GM19043 (cell line): ENCODE results near the gene SEMA7A.
A peak's percentile ranks its signal among the peaks of the same experiment; 100 is the strongest.

ENCODE experiments used
- ATAC-seq: cut with Tn5 transposase; IDR thresholded peaks from one replicate; pipeline ENCODE4 v1.9.1; 2021; ENCODE audit warnings: low read depth; ENCODE audit not compliant: unreplicated experiment

Gene SEMA7A

GRCh38 chr15:74389241-74390048, 44.3 kb downstream of the SEMA7A start:
- ATAC-seq: no peak

DNA sequence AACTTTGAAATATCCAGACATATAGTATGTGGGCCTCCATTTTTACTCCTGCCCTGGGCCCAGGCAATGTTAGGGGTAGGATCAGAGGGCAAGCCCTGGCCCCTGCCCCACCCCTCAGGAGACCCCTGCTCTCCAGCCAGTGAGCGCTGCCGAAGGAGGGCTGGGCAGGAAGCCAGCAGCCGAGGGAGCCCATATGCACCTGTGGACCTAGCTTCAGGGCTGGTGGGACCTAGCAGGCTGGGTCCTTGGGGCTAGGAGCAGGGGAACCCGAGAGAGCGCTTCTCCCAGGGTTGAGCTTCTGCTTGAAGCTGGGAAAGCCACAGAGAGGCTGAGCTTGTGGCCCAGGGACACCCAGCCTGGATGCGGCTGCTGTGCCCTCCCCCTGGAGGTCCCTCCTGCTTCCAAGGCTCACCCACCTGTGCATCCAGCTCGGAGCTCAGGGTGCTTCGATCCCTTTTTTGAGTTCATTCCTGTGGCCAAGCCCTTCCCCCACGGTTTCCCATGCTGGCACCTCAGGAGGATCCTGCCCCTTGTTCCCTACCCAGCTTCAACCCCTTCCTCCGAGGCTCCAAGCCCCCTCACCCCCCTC, 45.3 kb downstream of the SEMA7A start:
- no peak for ATAC-seq

GRCh38 chr15:74387621-74388362, 46.0 kb downstream of the SEMA7A start:
- ATAC-seq: no peak

DNA sequence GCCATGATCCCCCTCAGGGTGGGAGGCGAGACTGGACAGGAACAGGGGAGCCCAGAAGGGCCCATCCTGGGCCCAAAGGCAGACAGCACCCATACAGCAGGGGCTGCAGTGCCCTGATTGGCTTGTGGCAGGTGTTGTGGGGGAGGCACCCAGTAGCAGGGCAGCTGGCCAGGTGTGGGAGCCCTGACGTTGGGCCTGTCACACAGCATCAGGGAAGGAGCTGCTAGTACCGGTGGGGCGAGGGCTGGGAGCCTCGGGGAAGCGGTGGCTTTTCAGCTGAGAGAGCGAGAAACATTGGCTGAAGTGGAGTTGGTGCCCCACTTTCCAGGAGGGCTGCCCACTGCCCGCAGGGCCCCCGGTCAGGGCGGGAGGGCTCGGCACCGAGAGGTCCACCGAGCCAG, 46.6 kb downstream of the SEMA7A start:
- ATAC-seq: no peak

DNA sequence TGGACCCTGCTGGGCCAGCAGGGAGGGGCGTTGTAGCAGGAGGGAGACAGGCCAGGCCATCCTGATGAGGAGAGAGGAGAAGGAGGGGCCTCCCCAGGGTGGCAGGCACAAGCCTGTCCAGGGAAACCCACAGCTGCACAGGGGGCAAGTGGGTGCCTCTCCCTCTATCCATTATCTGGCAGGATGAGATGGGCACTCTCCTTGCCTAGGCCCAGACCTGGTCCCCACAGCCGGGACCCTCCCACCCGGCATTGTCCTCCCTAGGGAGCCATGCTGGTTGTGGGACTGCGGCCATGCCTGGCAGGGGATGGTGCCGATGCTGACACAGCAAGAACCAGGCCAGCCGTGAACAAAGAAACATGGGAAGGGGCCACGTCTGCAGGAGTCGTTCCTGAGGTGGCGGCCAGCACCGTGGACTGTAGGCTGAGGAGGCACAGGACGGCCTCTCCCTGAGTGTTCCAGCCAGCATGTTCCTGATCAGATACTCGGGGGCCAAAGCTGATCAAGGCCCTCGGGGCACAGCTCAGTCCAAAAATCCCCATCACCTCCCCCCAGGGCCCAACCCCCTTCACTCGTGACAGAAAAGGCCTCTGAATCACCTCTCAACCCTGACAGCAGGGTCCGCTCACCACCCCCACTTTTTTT, 47.1 kb downstream of the SEMA7A start:
- no peak for ATAC-seq

DNA sequence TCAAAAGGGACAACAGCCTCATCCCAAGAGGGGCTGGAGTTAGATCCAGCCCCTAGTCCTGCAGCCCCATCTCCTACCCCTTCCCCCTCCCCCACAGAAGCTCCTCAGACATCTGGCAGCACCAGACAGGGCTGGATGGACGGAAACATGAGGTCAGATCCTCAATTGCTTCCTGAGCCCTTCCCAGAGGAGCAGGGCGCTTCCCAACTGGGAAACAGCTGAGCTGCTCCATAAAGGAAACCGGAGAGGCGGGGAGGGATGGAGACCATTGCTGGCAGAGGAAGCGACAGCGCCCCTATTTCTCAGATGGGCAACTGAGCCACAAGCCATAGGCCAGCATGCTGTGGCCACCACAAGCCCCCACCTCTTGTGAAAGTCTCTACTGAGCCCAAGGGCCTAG, 48.0 kb downstream of the SEMA7A start:
- no peak for ATAC-seq

- peak; percentile 65 for ATAC-seq
Observed at GRCh38 chr15:74384881-74385643, 48.7 kb downstream of the SEMA7A start.

- ATAC-seq: no peak
Observed at GRCh38 chr15:74384566-74384880, 49.2 kb downstream of the SEMA7A start.

DNA sequence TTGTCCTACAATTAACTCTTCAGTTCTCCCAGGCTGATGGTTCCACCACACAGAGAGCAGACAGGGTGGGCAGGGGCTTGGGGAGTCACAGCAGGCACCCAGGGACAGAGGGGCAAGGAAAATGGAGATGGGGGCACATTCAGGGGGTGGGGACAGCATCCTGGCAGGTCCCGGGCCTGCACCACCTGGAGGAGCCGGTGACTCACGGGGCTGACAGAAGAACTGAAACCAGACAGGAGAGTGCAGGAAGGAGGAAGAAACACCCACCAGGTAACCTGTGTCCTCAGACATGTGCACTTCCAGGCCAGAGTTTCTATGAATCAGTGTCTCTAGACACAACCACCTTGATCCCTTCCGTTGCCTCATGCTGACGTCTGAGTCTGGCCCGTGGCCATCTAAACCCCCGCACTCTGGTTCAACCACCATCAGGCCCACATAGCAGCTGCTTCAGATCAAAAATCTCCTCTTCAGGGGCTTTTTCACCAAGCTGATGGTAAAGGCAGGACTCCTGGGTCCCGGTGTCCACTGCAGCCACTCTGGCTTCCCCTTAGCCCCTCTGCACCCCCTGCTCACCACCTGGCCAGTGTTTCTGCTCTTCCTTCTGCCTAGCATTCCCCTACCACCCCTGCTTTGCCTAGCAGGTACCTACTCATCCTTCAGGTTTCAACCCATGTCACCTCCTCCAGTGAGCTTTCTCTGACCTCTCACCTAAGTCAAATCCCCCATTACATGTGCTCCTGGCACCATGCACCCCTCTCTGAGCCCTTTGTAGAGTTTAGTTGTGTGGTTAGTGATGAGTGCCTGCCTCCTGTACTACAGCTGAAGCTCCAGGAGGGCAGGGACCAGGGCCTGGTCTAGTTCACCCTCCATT, 49.8 kb downstream of the SEMA7A start:
- ATAC-seq: peak; percentile 40

DNA sequence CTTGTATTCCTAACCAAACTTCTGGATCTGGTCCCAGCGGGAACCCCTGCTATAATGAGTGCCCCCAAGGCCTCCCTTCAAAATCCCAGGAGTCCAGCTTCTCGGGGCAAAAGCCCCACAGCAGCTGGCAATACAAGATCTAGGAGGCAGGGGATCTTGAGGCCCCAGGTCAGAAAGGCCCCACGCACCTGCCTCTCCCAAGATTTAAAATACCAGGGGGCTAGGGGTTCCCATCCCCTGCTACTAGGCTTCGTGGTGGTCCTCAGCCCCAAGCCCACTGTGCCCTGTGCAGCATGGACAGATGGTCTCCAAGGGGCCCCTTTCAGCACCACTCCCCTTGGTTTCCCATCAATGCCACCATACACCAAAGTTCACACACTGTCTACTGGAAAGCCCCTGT, 50.5 kb downstream of the SEMA7A start:
- no peak for ATAC-seq

GRCh38 chr15:74382004-74382816, 51.5 kb downstream of the SEMA7A start:
- ATAC-seq: no peak

GRCh38 chr15:74381481-74381880, 52.3 kb downstream of the SEMA7A start:
- no peak for ATAC-seq

GRCh38 chr15:74381190-74381453, 52.6 kb downstream of the SEMA7A start:
- no peak for ATAC-seq

DNA sequence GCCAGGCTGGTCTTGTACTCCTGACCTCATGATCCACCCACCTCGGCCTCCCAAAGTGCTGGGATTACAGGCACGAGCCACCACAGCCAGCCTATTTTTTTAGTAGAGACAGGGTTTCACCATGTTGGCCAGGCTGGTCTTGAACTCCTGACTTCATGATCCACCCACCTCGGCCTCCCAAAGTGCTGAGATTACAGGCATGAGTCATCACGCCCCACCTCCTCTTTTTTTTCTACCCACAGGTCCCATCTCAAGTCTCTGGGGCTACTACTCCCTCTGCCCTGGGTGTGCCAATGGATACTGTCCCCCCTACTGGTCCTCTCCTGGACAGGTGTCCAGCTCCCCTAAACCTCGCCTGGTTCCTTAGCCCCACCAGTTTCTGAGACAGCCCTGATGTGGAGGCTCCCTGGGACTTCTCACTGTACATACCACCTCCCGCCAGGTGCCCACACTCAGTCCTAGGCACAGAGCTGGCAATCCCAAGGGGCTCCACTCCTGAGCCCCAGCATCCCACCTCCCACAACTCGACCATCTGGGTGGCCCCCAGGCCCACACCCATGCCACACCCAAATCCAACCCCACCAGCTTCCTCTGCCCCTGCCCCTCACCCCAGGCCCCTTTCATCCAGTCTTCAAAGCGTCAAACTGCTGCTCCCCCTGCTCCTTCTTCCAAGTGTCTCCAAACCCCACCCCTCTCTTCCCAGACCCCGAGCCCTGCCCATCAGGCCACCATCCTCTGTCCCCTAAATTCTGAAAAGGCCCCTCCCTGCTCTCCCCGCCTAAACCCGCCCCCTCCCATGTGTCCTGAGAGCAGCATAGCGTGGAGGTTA, 53.2 kb downstream of the SEMA7A start:
- no peak for ATAC-seq

GRCh38 chr15:74378848-74379247, 54.9 kb downstream of the SEMA7A start:
- no peak for ATAC-seq

GRCh38 chr15:74377831-74378766, 55.7 kb downstream of the SEMA7A start:
- no peak for ATAC-seq
